Embryonic facial prominence (tissue), 1 donor: ENCODE measurements around the gene SLC1A3.
A peak's percentile ranks its signal among the peaks of the same experiment; 100 is the strongest.

Experiments
- DNase-seq: peaks from one replicate; pipeline ENCODE4 v3.0.0-alpha.2; 2016; ENCODE audit errors: extremely low spot score

The SLC1A3 gene

DNA sequence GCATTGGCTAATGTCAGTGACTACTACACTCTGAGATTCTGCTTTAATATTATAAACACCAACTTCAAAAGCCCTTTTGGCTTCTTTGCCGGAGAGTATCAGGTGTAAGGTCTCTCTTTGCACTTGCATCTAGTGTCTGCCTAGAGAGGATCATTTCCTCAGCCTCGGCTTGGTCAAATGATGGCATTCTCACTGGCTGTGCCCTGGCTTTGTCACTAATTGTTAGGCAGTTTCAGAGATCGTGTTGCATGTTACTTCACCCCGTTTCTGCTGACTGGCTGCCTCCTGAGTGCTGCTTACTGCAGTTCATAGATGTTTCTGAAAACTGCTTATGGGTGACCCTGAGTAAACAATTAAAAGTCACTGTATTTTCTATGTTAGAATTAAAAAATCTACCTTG, 48.8 kb downstream of the SLC1A3 start:
- DNase-seq = no peak

DNA sequence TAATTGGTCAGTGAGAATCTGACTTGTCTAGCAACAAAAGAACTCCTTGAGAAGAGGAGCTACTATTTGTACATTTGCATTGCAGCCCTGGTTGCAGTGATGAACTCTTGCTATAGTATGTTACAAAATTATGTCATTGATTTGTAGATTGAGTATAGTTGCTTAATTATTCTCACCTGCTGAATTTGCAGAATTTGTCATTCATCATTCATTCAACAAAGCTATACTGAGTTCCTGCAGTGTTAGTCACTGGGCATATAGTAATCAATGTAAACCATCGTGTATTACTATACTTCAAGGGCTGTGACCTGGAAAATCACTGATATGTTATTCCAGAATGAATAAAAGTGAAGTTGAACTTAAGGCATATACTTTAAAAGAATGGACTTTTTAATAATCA, 50.1 kb downstream of the SLC1A3 start:
- no peak for DNase-seq

DNA sequence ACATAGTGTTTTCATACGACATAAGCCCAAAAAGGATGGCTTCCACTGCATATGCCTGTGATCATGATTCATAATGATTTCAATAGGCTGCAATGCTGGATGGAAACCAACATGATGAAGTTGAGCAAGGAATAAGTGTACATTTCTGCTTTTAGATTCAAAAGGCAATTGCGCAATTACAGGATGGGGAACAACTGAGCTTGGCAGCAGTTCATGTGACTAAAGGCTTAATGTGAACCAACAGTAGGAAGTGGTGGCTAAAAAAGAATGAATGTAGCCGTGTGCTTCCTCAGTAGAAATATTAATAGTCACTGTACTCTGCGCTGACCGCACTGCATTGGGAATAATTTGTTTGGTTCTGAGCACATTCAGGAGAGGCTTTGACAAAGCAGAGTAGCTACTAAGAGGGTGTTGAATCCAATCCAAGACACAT, 51.2 kb downstream of the SLC1A3 start:
- DNase-seq = peak; percentile 46

DNA sequence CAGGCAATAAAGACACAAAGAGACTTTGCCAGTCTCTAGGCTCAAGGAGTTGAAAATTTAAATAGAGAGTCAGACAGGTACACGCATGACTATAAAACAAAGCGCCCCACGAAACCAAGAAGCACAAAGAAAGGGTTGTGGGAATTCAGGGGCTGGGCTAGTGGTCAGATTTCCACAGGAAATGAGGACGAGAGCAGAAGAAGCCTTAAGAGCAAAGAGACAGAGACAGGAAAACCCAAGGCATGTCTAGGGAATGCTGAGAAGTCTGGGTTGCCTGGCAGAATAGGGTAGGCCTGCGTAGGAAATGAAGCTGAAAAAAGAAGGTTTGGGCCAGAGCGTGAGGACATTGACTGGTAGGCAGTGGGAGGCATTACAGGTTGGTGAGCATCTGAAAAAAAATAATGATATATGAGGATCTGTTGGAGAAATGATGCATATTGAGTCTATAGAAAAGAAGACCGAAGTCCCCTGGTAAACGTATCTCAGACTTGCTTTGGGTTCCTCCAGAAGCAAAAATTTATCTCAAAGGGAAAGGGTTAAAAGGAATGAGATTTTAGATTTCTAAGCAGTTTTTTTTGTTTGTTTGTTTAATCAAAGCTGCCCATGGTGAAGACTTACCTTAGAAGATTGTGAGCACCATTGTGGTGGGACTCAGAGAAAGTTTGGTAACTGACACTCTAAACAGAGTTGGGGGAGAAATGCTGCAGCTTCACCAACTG, 51.8 kb downstream of the SLC1A3 start:
- no peak for DNase-seq

DNA sequence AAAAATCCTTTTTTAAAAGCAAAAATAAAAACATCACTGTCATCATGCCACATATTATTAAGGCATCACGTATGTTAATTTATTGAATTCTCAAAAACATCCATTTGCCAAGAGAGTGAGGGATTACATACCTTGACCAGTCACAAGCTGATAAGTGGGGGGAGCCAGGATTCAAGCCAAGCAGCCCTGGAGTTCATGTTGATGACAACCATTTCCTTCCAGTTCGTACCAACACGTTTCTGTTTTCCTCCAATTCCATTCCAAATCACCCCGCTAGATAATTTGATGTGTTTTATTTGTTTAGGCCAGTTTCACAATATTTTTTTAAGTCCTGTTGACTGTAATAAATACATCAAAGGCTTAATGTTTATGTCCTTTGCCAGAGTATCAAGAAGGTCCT, 53.0 kb downstream of the SLC1A3 start:
- no peak for DNase-seq

DNA sequence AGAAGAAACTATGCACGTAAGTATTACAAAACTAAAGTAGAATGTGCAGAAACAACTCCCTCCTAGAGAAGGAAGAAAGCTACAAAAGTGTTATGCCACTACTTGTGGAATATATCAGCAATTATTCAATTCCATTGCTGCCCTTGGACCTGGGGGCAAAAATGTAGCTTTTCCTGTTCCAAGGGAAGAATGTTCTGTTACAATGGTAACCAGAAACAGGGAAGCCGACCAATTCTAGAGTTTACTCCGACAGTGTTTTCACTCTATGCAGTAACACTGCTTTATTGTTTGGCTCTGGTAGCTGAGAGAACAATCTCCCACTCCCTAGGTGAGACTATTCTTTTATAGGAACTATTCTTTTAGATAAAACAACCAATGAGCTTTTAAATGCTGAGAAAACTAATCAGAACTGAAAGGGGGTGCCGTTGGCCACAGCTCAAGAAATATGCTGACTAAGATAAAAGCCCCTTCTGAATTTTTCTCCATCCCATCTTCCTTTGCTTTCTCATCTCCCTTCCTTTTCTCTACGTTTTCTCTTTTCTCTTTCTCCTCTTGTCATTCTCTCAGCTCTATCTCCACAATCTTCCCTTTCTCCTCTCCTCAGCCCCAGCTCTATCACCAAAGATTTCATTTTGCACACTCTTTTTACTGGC, 54.1 kb downstream of the SLC1A3 start:
- no peak for DNase-seq

DNA sequence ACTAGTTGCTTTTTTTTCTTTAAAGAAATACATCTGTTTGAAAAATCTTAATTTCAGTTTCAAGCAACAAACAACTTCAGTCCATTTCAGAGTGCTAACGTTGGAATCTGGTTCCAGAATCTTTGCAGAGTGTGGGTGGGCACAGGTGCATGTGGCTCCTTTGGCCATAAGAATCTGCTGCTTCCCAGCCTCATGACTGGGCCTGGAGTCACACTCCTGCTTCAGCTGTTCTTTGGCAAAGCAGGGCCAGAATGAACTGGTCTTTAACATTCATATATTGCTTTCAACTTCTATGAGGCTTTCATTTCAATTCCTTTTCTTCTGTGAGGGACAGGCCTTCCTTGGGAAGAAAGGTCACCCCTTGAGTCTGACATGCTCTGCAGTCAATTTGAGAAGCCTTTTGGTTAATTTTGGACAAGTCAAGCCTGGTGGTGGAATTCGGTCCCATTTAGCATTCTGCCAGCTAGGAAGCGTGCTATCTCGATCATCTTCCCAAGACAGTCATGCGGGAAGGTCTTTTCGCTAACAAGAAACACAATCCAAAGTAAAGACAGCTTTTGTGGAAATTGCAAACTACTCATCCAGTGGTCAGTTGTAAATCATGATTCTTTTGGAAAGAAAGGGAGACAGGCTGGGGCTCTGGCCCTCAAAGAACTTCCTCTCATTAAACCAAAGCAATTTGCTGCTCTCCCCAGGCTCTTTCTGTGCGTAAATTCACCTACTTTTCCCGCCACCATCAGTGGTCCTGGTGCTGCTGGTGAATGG, 55.2 kb downstream of the SLC1A3 start:
- no peak for DNase-seq

DNA sequence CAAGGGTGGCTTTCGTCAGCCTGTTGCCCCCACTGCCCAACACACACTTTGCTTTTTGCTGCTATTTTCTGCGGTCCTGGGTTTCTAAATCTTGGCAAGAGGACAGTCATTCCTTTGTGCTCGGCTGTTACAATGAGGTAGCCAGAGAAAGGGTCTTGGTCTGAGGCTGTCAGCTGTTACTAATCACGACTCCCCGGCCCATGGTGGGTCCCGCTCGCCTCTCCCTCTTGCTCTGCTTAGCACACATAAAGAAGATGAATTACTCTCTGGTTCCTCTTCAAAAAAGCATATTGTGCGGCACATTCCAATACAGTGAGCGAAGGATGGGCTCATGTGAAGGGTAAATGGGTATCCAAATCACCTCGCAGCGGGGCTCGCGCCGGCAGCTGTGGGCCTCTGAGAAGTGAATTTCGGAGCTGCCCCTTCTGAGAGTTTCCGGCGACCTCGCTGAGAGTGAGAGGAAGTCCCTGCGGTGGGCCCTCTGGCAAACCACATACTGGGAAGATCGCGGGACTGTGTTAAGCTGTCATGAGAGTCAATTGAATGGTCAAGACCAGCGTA, 56.0 kb downstream of the SLC1A3 start:
- no peak for DNase-seq

DNA sequence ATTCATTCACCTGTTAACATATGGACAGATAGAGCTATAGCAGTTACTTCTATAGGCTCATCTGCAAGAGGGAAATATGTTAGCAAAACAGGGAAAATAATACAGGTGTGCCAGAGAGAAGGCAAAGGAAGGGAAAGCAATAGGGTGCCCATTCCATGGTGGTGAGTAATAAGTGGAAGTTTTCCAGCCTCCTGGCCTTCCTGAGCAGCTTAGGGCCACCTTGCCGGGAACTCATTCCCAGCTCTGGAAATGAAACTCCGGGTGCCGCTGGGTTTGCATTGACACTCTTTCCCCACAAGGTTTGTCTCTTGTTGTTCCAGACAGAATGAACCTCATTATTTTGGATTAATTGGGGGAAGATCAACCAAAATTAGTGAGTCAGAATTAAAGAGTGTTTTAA, 58.4 kb downstream of the SLC1A3 start:
- no peak for DNase-seq

DNA sequence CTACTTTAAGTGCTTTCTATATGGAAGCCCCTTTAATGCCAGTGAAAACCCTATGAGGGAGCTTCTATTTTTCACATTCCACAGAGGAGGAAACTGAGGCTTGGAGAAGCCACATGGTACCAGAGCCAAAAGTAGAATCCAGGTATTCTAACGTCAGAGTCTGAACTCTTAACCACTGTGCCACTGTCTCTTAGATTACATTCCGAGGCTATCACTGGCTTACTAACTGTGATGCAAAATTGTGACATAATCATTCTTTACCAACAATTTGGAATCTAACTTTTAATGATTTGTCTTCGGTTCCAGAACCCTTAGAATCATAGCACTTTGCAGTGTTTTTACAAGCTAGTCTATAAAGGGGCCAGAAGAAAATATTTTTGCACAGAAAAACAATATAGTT, 59.2 kb downstream of the SLC1A3 start:
- no peak for DNase-seq

DNA sequence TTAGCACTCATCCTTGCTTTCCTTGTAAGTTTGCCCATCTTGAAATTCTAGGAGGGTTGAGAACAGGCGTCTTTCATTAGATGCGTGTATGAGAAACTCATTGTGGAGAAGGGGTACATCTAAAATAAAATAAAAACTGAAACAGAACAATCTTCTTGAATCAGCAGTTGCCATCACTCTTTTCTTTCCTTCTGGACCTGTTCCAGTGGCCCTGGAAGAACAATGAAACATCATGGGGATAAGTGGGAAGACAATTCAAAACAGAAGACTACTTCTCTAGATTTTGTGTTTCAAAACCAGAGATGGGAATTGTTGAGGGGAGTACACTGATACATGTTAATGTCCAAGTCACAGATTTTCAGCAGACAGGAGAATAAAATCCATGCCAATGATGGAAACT, 59.9 kb downstream of the SLC1A3 start:
- DNase-seq = peak; percentile 40

DNA sequence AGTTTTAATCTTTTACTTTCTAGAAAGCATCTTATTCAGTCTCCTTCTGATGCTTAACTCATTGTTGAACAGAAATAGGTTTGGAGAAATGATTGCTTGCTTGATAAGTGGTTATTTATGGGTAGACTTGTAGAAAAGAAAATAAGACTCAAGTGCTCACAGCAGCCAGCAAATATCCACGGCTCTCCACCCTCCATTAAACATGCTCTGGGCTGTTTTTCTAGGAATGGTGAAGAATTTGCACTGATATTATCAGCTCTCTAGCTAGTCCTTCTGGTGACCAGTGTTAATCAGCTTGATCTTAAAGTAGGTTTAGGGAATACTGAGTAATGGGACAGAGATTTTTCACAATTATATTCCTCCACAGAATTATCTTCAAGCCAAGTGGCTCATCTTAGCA, 60.6 kb downstream of the SLC1A3 start:
- no peak for DNase-seq

DNA sequence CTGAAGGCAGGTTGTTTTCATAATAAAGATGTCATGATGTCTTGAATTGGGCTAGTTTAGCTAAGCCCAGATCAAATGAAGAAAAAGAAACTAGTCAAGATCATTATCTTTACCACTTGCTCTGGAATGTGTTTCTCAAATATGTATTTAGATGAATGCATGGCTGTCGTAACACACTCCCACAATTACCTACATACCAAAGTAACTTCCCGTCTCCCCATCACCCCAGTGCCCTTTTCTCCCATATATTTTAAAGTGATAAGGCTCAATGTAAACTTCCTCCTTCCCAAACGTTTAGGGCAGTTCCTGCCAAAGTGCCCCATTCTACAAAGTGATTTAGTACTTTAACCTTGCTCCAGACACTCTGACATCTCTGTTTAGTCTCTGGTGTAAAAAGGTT, 61.4 kb downstream of the SLC1A3 start:
- DNase-seq = no peak

DNA sequence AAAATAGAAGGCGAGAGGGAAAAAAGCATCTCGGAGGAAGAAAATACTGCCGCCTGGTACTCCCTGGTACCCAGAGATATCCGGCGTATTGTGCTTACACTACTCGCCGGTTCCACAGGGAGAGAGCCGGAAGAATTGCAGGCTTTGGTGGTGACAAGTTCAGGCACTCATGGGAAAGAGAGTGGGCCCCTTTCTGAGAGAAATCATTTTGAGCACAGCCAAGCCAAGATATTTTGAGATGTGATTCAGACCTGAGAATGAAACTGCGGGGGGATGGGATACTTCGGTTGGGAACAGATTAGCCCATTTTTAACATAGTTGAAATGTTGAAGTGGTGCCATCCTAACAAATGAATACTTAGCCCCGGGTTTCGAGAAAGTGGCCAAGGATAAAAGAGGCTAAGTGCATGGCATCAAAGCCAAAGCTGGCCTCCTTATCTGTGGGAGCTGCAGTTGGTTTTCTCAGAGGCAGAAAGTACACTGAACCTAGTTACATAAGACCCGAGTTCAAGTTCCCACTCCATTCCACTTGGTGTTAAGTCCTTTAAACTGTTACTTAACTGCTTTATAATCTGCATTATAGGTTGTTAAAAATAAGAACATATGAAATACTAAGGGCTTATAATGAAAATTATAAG, 62.7 kb downstream of the SLC1A3 start:
- DNase-seq = no peak

DNA sequence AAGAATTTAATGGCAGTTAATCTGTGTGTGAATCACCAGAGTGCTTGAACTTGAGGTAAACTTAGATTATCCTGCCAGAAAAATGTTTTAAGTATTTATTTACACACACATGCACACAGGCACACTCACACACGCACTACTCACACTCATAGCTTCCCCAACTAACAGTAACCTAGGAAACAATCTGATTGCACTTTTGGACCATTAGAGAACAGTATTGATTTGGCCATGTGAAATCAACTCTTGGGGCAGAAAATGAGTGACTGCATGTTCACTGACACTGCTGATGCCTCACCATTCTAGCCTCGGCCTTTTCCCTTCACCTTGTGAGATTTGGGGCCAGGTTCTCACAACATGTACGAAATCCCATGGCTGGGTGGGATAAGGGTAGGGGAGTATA, 64.1 kb downstream of the SLC1A3 start:
- DNase-seq = no peak

DNA sequence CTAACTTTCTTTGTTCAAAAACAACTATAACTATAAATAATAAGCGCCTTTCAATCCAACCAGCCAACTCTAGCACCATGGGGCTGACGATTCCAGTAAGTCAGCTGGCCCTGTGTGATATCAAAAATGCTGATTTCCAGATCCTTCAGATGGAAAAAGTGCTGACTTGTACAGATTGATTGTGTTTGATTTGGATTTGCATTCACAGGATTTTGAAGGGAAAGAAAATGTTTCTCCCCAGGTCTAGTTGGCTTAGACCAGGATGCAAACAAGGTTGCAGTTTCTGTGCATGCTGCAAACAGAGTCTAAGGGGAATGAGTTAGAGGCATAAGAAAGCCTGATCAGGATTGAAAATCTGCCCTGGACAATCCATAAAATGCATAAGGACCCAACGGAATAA, 68.9 kb downstream of the SLC1A3 start:
- no peak for DNase-seq

DNA sequence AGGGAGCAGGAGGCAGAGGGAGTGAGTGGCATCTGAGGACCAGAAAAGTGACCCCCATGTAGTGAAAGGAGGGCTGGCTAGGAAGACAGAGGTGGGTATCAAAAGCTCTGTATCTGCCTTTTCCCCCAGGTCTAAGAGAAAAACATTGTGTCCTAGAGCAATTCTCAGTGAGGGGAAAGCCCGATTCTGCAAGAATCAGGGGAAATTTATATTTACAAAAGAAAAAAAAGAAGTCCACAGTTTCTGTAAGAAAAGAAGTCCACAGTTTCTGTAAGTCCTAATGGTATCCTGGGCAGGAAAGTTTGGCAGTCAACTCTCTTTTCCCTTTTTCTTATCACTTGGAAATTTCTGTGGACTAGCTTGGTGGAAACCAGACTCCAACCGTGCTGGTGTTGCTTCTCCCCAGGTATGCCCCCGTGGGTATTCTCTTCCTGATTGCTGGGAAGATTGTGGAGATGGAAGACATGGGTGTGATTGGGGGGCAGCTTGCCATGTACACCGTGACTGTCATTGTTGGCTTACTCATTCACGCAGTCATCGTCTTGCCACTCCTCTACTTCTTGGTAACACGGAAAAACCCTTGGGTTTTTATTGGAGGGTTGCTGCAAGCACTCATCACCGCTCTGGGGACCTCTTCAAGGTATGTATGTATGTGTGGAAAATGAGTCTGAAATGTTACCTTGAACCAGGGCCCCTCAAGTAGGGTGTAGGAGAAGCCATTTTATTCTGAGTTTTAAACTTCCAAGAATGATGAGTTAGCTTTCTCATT, 73.0 kb downstream of the SLC1A3 start:
- DNase-seq = no peak

DNA sequence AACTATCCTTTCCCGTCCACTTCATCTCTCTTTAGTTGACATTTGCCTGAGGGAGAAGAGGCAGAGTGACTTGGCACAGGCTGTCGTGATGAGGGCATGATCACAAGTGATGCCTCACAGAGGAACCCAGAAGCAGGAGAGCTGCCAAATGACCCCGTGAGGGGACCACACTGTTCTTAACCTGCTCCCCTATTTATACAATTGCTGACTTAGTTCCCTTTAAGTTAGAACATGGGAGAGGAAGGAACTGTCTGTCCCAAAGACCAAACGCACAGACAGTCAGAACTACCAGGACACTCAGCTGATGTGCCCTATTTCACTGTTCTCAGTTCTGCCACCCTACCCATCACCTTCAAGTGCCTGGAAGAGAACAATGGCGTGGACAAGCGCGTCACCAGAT, 73.7 kb downstream of the SLC1A3 start:
- DNase-seq = no peak

DNA sequence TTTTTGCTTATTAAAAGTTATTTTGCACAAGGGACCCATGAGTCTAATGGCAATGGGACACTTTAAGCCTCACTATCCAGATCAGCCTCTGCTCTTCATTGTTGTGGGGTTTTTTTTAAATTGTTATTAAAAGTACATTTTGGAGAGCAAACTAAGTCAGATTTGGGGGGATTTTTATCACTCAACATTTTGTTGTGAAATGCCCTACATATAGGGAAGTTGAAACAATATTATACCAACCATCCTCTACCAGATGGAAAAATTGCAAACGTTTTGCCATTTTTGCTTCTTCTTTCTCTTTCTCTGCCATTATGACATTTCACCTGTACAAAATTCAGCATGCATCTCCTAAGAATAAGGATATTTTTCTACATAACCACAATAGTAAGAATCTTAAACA, 75.3 kb downstream of the SLC1A3 start:
- DNase-seq = no peak

DNA sequence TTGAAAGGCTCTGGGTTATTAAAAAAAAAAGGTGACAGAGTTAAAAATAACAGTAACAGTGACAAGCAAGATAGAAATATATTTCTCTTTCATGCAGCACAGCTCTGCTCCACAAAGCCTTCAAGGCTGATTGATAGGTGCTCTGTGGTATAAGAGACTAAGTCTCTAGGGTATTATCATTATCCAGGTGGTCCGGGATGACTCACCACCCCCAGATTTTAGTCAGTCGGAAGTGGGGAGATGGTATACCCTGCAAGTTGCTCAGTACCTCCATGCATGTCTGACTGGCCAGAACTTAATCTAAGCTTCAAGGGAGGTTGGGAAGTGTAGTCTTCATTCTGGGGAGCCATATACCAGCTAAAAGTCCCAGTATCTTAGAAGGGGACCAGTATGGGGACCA, 76.1 kb downstream of the SLC1A3 start:
- no peak for DNase-seq

DNA sequence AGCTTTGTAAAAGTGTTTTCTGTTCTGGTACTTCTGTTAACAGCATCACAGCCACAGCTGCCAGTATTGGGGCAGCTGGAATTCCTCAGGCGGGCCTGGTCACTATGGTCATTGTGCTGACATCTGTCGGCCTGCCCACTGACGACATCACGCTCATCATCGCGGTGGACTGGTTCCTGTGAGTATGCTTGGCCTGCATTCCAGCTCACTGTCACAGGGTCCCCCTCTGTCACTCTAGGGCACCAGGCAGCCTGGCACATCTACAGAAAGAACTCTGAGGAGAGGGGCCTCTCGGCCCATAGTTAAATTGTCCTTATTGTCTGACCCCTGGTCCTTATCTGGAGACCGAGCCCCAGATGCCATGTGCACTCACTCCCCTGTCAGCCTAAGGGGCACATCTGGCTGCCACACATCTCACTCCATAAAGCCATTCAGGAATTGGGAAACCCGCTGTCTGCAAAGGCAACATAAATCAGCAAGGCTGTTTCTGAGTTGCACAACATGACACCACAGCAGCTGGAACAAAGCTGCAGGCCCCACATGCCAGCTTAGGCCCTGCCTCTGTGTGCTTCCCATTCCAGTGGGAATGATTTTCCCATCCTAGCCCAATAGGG, 77.5 kb downstream of the SLC1A3 start:
- DNase-seq = no peak
